ENCODE data around the gene HACL1. TPM values are rescaled to one million over a fixed set of nuclear protein-coding genes. Genes with fewer than 3 reads are reported as not detected.

The HACL1 gene
- total and polyA plus RNA-seq, 2 donors from 2014 or later, result 25.3 to 27.1 TPM

GRCh38 chr3:15634671-15635070, 33.3 kb upstream of the HACL1 start:
- peaks cover 0 to 11% (median 10%) of the 10 kb centered on the region in 3 donors for H3K4me1 ChIP-seq (ENCODE audit: control insufficient read depth in 2 of 3, insufficient read depth in 2 of 3, low read depth in 1 of 3, low read length in 3 of 3)
- H3K36me3 ChIP-seq (ENCODE audit: control insufficient read depth in 2 of 3, insufficient read depth in 3 of 3, low read length in 3 of 3), result peaks cover 0 to 5% (median 0%) of the 10 kb centered on the region in 3 donors
- no peak overlapping the region for H3K9ac ChIP-seq (ENCODE audit: low read length in 3 of 3)
- intact Hi-C loops (cut with DNase I), result loop anchor here (10.0 kb wide), 1 partner anchor 170 kb away; no protein-coding TSS in a partner anchor
- TF ChIP-seq CTCF (IDR thresholded peaks at IDR 0.05; ENCODE audit: borderline replicate concordance, extremely low read depth, insufficient read depth), result no peak
- H3K9me3 ChIP-seq (ENCODE audit: control insufficient read depth in 2 of 3, insufficient read depth in 1 of 3, low read length in 3 of 3), result no peaks in the 10 kb centered on the region
- no peak overlapping the region for H3K27ac ChIP-seq (ENCODE audit: low read depth in 2 of 2, low read length in 2 of 2)
- DNase-seq, result no peak
- FAIRE-seq, result no peak
- no peak overlapping the region for H3K4me3 ChIP-seq (ENCODE audit: low read length in 3 of 3)
- H3K27me3 ChIP-seq (ENCODE audit: control insufficient read depth, insufficient read depth, low read length), result no peaks in the 10 kb centered on the region

- H3K27ac ChIP-seq (ENCODE audit: low read depth in 2 of 2, low read length in 2 of 2), result no peak overlapping the region
- intact Hi-C loops (cut with DNase I), result loop anchor here (10.0 kb wide), 1 partner anchor 171 kb away; no protein-coding TSS in a partner anchor
- peaks cover 0 to 11% (median 10%) of the 10 kb centered on the region in 3 donors for H3K4me1 ChIP-seq (ENCODE audit: control insufficient read depth in 2 of 3, insufficient read depth in 2 of 3, low read depth in 1 of 3, low read length in 3 of 3)
- peaks cover 0 to 5% (median 0%) of the 10 kb centered on the region in 3 donors for H3K36me3 ChIP-seq (ENCODE audit: control insufficient read depth in 2 of 3, insufficient read depth in 3 of 3, low read length in 3 of 3)
- H3K27me3 ChIP-seq (ENCODE audit: control insufficient read depth, insufficient read depth, low read length), result no peaks in the 10 kb centered on the region
- TF ChIP-seq CTCF (IDR thresholded peaks at IDR 0.05; ENCODE audit: borderline replicate concordance, extremely low read depth, insufficient read depth), result no peak
- H3K4me3 ChIP-seq (ENCODE audit: low read length in 3 of 3), result no peak overlapping the region
- no peak for FAIRE-seq
- no peak for DNase-seq
- H3K9me3 ChIP-seq (ENCODE audit: control insufficient read depth in 2 of 3, insufficient read depth in 1 of 3, low read length in 3 of 3), result no peaks in the 10 kb centered on the region
- H3K9ac ChIP-seq (ENCODE audit: low read length in 3 of 3), result no peak overlapping the region
Observed at GRCh38 chr3:15633766-15634598, 32.6 kb upstream of the HACL1 start.

GRCh38 chr3:15633159-15633558, 31.8 kb upstream of the HACL1 start:
- no peak for TF ChIP-seq CTCF (IDR thresholded peaks at IDR 0.05; ENCODE audit: borderline replicate concordance, extremely low read depth, insufficient read depth)
- peaks cover 0 to 5% (median 0%) of the 10 kb centered on the region in 3 donors for H3K36me3 ChIP-seq (ENCODE audit: control insufficient read depth in 2 of 3, insufficient read depth in 3 of 3, low read length in 3 of 3)

More at GRCh38 chr3:15633159-15633558, 31.8 kb upstream of the HACL1 start:
- Histone ChIP-seq H3K27ac (ENCODE audit: low read depth in 2 of 2, low read length in 2 of 2) (no peak overlapping the region), H3K9me3 (ENCODE audit: control insufficient read depth in 2 of 3, insufficient read depth in 1 of 3, low read length in 3 of 3) (no peaks in the 10 kb centered on the region), H3K4me1 (ENCODE audit: control insufficient read depth in 2 of 3, insufficient read depth in 2 of 3, low read depth in 1 of 3, low read length in 3 of 3) (peaks cover 0 to 11% (median 10%) of the 10 kb centered on the region in 3 donors), H3K27me3 (ENCODE audit: control insufficient read depth, insufficient read depth, low read length) (no peaks in the 10 kb centered on the region), H3K9ac (ENCODE audit: low read length in 3 of 3) (no peak overlapping the region), H3K4me3 (ENCODE audit: low read length in 3 of 3) (no peak overlapping the region)
- no peak for DNase-seq
- intact Hi-C loops (cut with DNase I), result loop anchor here (10.0 kb wide), 1 partner anchor 172 kb away; no protein-coding TSS in a partner anchor
- no peak for FAIRE-seq
